ENCODE data around the gene DHPS. TPM values are rescaled to one million over a fixed set of nuclear protein-coding genes. Genes with fewer than 3 reads are reported as not detected.
A peak's percentile ranks its signal among the peaks of the same experiment; 100 is the strongest.

The DHPS gene
- total RNA-seq, 6 experiments from 2014 or later: 29.5 to 60.5 (median 45.8) TPM

DNA sequence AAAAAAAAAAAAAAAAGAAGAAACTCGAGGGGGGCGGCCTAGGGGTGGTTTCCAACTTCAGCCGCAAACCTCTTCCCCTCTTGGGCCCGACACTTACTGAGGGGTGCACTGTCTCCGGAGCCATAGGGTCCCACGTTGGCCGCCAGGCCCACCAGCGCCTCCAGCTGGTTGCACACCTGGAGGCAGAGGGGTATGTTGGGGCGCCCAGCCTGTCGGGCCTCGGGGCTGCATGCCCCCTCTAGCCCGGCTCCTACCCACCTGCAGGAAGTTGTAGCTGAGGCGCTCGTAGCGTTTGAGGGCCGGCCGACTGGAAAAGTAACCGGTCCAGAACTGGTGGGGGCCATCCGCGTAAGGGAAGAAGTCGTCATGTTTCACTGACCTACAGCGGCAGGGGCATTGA lies 23.7 kb downstream of the DHPS start:
- no CpG with 5 or more reads among the region's 22 CpGs for WGBS (ENCODE audit: insufficient coverage, low coverage, low lambda C conversion rate, missing lambda C conversion rate)
- peak in 1 of 4 donors; percentile 44 for ATAC-seq
- no peak overlapping the region for H3K4me3 ChIP-seq

DNA sequence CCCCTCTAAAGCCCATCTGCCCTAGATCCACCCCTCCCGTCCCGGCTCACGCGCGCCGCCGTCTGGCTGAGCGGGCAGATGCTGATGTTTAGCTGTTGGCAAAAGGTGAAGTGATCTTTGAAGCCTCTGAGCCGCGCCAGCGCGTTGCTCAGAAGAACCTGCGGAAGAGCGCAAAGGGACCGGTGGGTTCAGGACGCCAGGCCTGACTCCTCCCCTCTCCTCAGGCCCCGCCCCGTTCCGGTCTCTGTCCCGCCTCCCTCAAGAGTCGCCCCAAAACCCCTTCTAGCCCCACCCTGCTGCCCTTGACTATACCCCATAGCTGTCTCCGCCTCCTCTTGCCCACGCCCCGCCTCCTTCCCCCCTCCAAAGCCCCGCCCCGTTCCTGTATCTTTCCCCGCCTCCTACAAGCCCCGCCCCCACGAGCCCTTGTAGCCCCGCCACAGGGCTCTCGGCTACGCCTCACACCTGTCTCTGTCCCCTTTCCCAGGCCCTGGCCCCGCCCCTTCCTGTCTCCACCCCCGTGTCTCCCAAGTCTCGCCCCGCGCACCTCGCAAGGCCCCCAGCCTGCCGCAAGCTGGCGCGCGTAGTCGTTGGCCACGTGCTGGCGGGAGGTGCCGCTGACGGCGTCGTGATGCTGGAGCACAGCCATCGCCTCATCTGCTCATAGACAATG lies 24.6 kb downstream of the DHPS start:
- ATAC-seq (no peak), DNase-seq (no peak)
- 77% methylated on average over 50 of the region's 50 CpGs for WGBS (ENCODE audit: insufficient coverage, low coverage, low lambda C conversion rate, missing lambda C conversion rate)
- Histone ChIP-seq H3K4me3 (no peak overlapping the region), H3K4me1 (no peaks in the 10 kb centered on the region), H3K36me3 (peaks cover 0 to 35% (median 7%) of the 10 kb centered on the region in 4 donors), H3K27me3 (no peaks in the 10 kb centered on the region), H3K27ac (no peak overlapping the region), H3K9me3 (no peaks in the 10 kb centered on the region)
- intact Hi-C loops (cut with DNase I): no loop called here
- TF ChIP-seq, protein P1, sequence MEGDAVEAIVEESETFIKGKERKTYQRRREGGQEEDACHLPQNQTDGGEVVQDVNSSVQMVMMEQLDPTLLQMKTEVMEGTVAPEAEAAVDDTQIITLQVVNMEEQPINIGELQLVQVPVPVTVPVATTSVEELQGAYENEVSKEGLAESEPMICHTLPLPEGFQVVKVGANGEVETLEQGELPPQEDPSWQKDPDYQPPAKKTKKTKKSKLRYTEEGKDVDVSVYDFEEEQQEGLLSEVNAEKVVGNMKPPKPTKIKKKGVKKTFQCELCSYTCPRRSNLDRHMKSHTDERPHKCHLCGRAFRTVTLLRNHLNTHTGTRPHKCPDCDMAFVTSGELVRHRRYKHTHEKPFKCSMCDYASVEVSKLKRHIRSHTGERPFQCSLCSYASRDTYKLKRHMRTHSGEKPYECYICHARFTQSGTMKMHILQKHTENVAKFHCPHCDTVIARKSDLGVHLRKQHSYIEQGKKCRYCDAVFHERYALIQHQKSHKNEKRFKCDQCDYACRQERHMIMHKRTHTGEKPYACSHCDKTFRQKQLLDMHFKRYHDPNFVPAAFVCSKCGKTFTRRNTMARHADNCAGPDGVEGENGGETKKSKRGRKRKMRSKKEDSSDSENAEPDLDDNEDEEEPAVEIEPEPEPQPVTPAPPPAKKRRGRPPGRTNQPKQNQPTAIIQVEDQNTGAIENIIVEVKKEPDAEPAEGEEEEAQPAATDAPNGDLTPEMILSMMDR (IDR thresholded peaks at IDR 0.05): no peak

More for the DNA sequence above, 23.7 kb downstream of the DHPS start:
- no peak overlapping the region for H3K27ac ChIP-seq
- no peaks in the 10 kb centered on the region for H3K27me3 ChIP-seq
- no peak for DNase-seq
- intact Hi-C loops (cut with DNase I): no loop called here
- no peaks in the 10 kb centered on the region for H3K4me1 ChIP-seq
- H3K9me3 ChIP-seq: no peaks in the 10 kb centered on the region
- TF ChIP-seq, protein P1 (IDR thresholded peaks at IDR 0.05): no peak
- TF ChIP-seq POLR2A (IDR thresholded peaks at IDR 0.05): no peak
- peaks cover 0 to 44% (median 7%) of the 10 kb centered on the region in 4 donors for H3K36me3 ChIP-seq

DNA sequence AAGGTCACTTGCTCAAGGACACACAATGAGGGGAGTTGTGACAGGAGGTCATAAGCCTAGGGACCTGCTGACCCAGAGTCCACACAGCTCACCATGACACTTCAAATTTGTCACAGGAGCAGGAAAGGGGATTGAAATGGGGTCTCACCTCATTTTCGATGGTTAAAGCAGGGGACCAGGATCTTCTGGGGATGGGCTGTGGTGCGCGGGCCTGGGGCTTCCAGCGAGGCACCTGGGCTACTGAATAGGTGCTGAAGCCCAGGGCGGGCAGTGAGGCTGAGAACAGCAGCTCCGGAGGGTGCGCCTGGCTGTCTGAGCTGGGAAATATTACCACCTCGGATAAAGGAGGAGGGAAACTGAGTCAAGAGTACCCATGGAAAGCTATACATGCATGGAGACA lies 26.1 kb downstream of the DHPS start:
- peaks cover 0 to 21% (median 3%) of the 10 kb centered on the region in 4 donors for H3K36me3 ChIP-seq

DNA sequence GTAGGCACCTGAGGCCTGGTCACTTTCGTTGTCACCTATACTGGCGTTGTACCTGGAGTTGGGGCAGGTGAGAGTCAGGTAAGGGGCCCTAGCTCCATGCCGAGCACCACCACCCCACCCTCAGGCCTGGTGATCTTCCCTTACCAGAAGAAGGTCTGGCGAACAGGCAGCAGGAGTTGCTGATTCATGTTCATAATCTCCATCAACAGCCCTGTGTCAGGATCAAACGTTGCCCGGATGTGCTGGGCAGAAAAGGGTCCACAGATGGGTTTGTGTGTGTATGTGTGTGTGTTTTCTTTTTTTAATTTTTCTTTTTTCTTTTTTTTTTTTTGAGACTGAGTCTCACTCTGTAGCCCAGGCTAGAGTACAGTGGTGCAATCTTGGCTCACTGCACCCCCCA lies 29.5 kb downstream of the DHPS start:
- DNase-seq (no peak), ATAC-seq (no peak)
- Histone ChIP-seq H3K36me3 (peaks cover 0 to 6% (median 1%) of the 10 kb centered on the region in 4 donors), H3K4me1 (peaks cover 0 to 6% (median 0%) of the 10 kb centered on the region in 4 donors), H3K27ac (no peak overlapping the region), H3K27me3 (no peaks in the 10 kb centered on the region), H3K9me3 (no peaks in the 10 kb centered on the region), H3K4me3 (no peak overlapping the region)
- intact Hi-C loops (cut with DNase I): no loop called here
- TF ChIP-seq, protein P1 (IDR thresholded peaks at IDR 0.05): no peak
- TF ChIP-seq POLR2A (IDR thresholded peaks at IDR 0.05): no peak
- WGBS (ENCODE audit: insufficient coverage, low coverage, low lambda C conversion rate, missing lambda C conversion rate): 92% methylated on average over 5 of the region's 6 CpGs

More for the DNA sequence above, 26.1 kb downstream of the DHPS start:
- 93% methylated on average over 3 of the region's 8 CpGs for WGBS (ENCODE audit: insufficient coverage, low coverage, low lambda C conversion rate, missing lambda C conversion rate)
- ATAC-seq: peak in 1 of 4 donors; percentile 17
- H3K4me1 ChIP-seq: no peaks in the 10 kb centered on the region
- TF ChIP-seq, protein P1 (IDR thresholded peaks at IDR 0.05): no peak
- no peak for TF ChIP-seq POLR2A (IDR thresholded peaks at IDR 0.05)
- H3K4me3 ChIP-seq: no peak overlapping the region
- H3K27ac ChIP-seq: no peak overlapping the region
- intact Hi-C loops (cut with DNase I): no loop called here
- no peaks in the 10 kb centered on the region for H3K27me3 ChIP-seq
- H3K9me3 ChIP-seq: no peaks in the 10 kb centered on the region
- no peak for DNase-seq
